WI38 (cell line): Measurements from ENCODE around the gene LRRC52.

Experiments
- H3K4me3 ChIP-seq: 2 replicates; pipeline ENCODE4 v1.5.1; 2011; ENCODE audit warnings: low read depth, mild to moderate bottlenecking, control low read depth, low read length
- TF ChIP-seq, protein P1 (sequence below): IDR thresholded peaks from 2 replicates; pipeline ENCODE4 v1.5.1; 2012; ENCODE audit warnings: low read depth, mild to moderate bottlenecking, control low read depth, low read length

The LRRC52 gene

DNA sequence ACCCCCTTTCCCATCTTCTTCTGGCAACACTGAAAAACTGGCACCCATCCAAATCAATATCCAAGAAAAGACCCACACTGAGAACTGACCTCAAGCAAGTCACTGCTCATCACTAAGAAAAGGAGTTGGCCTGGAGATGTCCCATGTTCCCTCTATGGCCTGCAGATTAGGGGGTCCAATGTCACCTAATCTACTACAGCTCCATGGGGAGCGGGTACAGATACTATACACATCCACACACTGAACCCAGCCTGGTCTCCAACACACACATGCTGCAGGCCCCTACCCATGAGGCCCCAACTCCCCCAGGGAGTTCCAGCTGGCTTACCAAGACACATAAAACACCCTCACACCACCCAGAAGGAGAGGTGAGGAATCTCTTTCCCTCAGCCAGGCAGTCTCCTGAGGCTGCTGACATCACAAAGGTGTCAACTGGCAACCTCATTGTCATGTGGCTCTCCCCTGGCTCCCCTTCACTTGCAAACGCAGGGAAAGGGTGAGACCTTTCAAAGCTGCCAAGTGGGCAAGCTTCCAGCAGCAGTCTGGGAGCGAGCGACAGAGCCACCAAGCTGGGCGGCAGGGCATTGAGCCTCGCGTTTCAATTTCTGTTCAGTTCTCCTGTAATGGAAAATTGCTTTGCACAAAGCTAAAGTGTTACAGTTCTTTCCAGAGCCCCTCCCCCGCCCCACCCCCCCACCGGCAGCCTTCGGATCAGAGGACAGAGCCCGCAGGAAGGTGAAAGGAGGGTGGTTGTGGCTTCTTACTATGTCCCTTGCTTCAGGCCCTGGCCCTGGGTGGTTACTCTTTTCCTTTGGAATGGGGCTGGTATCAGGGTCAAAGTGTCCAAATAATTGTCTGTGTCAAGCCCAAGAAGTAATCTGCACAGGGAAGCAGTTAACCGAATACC is at the start of gene LRRC52:
Gene LRRC52, plus strand, starts transcription at position 469 of the 907 bp plus-strand sequence. Its CDS starts 297 bp downstream, at position 766.
- H3K4me3 ChIP-seq = no peak within 1 kb of the TSS
- TF ChIP-seq, protein P1, sequence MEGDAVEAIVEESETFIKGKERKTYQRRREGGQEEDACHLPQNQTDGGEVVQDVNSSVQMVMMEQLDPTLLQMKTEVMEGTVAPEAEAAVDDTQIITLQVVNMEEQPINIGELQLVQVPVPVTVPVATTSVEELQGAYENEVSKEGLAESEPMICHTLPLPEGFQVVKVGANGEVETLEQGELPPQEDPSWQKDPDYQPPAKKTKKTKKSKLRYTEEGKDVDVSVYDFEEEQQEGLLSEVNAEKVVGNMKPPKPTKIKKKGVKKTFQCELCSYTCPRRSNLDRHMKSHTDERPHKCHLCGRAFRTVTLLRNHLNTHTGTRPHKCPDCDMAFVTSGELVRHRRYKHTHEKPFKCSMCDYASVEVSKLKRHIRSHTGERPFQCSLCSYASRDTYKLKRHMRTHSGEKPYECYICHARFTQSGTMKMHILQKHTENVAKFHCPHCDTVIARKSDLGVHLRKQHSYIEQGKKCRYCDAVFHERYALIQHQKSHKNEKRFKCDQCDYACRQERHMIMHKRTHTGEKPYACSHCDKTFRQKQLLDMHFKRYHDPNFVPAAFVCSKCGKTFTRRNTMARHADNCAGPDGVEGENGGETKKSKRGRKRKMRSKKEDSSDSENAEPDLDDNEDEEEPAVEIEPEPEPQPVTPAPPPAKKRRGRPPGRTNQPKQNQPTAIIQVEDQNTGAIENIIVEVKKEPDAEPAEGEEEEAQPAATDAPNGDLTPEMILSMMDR = no peak

DNA sequence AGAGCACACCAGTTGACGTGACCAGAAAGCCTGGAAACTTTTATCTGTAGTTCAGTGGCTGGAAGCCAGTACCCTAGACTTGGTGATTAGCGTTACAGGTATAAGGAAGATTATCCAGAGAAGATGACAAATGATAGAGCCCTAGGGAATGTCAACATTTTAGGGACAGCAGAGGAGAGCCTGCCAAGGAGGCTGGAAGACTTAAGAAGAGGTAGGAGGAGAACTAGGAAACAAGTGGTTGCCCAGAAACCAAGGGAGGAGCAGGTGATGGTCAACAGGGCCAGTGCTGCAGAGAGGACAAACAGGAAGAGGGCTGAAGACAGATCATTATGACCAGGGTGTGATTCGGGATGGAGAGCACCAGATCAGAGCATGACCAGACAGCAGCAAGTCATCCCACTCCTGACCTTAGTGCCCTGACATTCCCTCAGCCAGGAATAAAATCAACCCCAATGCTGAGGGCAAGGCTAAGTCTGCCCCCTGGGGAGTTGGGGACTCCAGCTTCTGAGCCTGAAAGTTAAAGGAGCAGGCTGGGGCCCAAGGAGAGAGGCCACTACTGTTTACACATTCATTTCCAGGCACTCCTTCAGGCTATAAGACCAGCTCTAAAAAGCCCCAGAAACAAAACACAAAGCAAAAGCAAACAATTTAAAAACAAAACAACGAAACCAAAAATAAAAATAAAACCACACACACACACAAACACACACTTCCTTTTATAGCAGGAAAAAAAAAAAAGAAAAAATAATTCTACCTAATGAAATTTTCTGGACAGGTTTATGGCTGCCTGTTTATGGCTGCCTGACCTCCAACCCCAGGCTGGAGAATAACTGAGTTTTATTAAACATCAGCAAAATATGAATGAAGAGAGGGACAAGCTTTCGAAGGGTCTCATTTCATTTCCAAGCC is 48.6 kb upstream of the LRRC52 start:
- TF ChIP-seq, protein P1 = no peak
- no peak overlapping the region for H3K4me3 ChIP-seq

GRCh38 chr1:165495858-165496205 is 48.0 kb upstream of the LRRC52 start:
- TF ChIP-seq, protein P1 = no peak
- H3K4me3 ChIP-seq = no peak overlapping the region

GRCh38 chr1:165496501-165496900 is 47.3 kb upstream of the LRRC52 start:
- TF ChIP-seq, protein P1 = no peak
- no peak overlapping the region for H3K4me3 ChIP-seq

DNA sequence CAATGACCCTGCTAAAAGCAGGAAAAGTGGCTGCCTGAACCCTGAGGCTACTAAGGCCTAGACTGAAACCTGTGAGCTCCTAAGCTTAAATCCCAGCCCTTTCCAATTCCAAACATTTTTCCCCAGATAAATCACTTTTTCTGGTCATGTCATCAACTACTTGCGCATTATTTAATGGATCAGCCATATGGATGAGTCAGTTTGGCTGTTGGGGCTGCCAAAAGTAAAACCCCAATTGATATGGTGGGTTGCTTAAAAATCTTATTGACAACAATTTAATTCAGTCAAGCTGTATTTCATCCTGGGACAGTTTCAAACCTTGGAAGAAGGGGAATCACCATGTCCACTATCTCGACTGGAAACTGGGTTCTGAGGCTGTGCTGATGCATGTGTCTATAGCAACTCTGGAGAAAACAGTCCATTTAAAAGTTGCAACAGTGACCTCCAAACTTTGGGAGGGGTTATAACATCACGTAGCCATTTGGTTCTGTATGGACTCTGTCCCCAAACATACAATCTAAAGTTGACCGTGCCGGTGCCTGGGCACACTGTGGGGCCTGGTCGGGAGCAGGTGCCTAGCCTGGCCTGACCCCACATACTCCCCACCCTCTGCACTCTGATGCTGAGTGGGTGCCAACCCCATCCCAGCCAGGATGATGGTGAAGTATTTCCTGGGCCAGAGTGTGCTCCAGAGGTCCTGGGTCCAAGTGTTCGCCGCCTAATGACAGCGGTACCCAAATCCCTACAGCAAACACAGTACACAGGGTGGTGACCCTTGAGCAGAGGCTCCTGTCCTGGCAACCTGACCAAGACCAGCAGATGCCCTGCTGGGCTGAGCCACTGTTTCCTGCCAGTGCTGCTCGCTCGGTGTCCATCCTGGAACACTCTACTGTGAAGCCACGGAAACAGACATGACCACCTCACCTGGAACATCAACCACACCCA is 46.5 kb upstream of the LRRC52 start:
- no peak overlapping the region for H3K4me3 ChIP-seq
- TF ChIP-seq, protein P1 = no peak

DNA sequence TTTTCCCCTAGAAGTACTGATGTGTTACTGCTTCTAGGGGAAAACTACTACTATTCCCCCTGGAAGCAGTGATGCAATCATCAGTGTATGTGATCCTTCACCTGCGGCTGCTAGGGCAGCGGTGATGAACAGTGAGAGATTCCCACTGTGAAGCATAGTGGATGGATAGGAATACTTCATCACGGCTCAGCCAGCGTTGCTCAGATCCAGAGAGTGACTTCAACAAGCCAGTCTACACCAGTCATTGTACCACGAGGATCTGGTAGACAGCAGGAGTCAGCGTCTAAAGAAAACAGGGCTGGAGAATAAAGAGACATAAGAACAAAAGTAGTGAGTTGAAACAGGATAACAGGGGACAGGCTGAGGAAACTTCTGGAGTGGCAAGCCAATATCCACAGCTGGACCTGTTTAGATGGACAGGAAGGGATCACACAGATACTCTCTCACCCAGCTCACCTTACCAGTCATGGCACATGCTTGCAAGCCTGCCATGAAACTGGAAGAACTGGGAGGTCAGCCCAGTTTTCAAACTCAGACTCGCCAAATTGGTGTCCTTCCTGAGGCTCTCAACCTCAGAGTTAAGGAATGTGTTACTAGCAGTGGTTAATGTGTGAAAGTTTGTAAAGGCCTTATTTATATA is 42.4 kb upstream of the LRRC52 start:
- no peak overlapping the region for H3K4me3 ChIP-seq
- TF ChIP-seq, protein P1 = no peak
